Measurements from ENCODE around the gene FNBP1.
"Not testable (repeated sequence)": the region's sequence is repeated elsewhere in the genome, so short reads cannot be mapped to it uniquely, and the experiment has no call there.

Gene FNBP1

DNA sequence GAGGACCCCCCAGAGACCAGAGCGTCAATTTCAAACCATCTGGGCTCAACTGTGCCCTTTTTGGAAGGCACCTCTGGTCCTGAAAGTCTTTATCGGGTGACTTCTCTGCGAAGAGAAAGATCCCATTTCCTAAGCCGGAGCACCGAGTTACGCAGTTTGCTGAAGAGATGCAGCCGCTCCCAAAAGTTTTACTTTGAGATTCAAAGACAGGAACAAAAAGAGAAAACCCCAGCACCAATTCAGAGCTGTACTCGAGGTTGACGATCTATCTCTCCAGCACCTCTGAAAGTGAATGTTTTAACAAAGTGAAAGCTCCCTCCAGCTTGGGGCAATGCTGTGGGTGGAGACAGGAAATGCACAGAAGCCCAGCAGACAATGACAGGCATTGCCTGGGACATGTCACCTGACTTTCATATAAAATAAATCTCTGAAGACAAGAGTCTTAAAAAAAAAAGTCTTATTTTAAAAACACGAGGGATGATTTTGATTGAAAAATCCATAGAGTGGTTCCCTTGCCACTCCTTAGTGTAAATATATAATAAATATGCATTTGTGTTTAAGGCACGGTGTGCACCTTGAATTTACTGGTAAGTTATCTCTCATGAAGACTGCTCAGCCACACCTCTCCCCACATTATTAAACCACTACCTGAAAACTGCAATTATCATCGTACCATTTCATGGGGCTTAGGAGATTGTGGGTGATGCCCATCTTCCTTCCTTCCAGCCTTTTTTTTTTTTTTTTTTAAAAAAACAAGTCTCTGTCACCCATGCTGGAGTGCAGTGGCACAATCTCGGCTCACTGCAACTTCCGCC is 79.9 kb downstream of the FNBP1 start:
- H3K4me1 ChIP-seq (ENCODE audit: control insufficient read depth in 5 of 5, insufficient read depth in 5 of 5, low read length in 5 of 5), result peaks cover 6 to 39% (median 23%) of the 10 kb centered on the region in 5 donors
- peak overlapping the region; percentile 86 for H3K27ac ChIP-seq (ENCODE audit: low read depth, low read length)
- H3K9me3 ChIP-seq (ENCODE audit: control insufficient read depth in 5 of 5, low read length in 5 of 5), result no peaks in the 10 kb centered on the region
- H3K27me3 ChIP-seq (ENCODE audit: control insufficient read depth in 5 of 5, insufficient read depth in 4 of 5, low read length in 5 of 5), result no peaks in the 10 kb centered on the region
- H3K9ac ChIP-seq (ENCODE audit: low read length in 5 of 5), result peak overlapping the region; percentile 62 to 85 (median 75)
- peak overlapping the region; percentile 60 to 83 (median 74) for H3K4me3 ChIP-seq (ENCODE audit: low read depth in 1 of 5, low read length in 5 of 5)
- peaks cover 0 to 9% (median 0%) of the 10 kb centered on the region in 5 donors for H3K36me3 ChIP-seq (ENCODE audit: control insufficient read depth in 5 of 5, insufficient read depth in 5 of 5, low read length in 5 of 5)

DNA sequence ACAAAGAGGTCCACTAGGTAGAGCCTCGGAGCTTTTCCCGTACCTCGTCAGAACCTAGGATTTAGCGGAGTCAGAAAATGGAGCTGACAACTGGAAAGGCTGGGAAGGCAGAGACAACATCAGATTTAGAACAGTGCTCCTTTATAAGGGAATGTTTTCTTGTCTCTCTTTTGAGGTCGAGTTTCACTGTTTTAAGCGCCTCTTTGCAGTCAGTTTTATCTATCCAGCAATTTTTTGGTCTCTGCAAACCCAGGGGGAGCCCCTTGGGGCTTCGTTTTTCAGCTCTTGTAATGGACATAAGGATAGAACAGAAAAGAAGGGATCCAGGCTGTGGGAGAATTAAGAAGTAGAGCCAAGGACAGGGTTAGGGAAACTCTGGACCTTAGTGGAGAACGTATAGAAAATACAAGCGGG is 80.5 kb downstream of the FNBP1 start:
- Histone ChIP-seq H3K36me3 (ENCODE audit: control insufficient read depth in 5 of 5, insufficient read depth in 5 of 5, low read length in 5 of 5) (peaks cover 0 to 12% (median 2%) of the 10 kb centered on the region in 5 donors), H3K4me1 (ENCODE audit: control insufficient read depth in 5 of 5, insufficient read depth in 5 of 5, low read length in 5 of 5) (peaks cover 6 to 39% (median 23%) of the 10 kb centered on the region in 5 donors), H3K4me3 (ENCODE audit: low read depth in 1 of 5, low read length in 5 of 5) (peak overlapping the region; percentile 60 to 83 (median 74)), H3K9me3 (ENCODE audit: control insufficient read depth in 5 of 5, low read length in 5 of 5) (no peaks in the 10 kb centered on the region), H3K9ac (ENCODE audit: low read length in 5 of 5) (peak overlapping the region; percentile 62 to 85 (median 75)), H3K27me3 (ENCODE audit: control insufficient read depth in 5 of 5, insufficient read depth in 4 of 5, low read length in 5 of 5) (no peaks in the 10 kb centered on the region), H3K27ac (ENCODE audit: low read depth, low read length) (peak overlapping the region; percentile 86)

DNA sequence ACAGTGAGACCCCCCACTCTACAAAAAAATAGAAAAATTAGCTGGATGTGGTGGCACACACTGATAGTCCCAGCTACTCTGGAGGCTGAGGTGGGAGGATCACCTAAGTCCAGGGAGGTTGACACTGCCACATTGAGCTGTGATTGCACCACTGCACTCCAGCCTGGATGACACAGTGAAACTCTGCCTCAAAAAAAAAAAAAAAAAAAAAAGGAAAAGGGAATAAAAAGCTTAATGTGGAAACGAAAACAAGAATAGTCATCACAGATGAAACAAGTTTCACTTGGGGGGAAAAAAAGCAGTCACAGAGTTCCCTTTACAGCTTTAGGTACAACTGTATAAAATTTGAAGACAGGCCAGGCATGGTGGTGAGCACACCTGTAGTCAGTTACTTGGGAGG is 84.2 kb downstream of the FNBP1 start:
- H3K4me3 ChIP-seq (ENCODE audit: low read depth in 1 of 5, low read length in 5 of 5), result no peak overlapping the region
- no peak overlapping the region for H3K27ac ChIP-seq (ENCODE audit: low read depth, low read length)
- H3K4me1 ChIP-seq (ENCODE audit: control insufficient read depth in 5 of 5, insufficient read depth in 5 of 5, low read length in 5 of 5), result peaks cover 5 to 32% (median 21%) of the 10 kb centered on the region in 5 donors
- peaks cover 3 to 13% (median 8%) of the 10 kb centered on the region in 5 donors for H3K36me3 ChIP-seq (ENCODE audit: control insufficient read depth in 5 of 5, insufficient read depth in 5 of 5, low read length in 5 of 5)
- H3K27me3 ChIP-seq (ENCODE audit: control insufficient read depth in 5 of 5, insufficient read depth in 4 of 5, low read length in 5 of 5), result no peaks in the 10 kb centered on the region
- H3K9me3 ChIP-seq (ENCODE audit: control insufficient read depth in 5 of 5, low read length in 5 of 5), result no peaks in the 10 kb centered on the region
- no peak overlapping the region for H3K9ac ChIP-seq (ENCODE audit: low read length in 5 of 5)

DNA sequence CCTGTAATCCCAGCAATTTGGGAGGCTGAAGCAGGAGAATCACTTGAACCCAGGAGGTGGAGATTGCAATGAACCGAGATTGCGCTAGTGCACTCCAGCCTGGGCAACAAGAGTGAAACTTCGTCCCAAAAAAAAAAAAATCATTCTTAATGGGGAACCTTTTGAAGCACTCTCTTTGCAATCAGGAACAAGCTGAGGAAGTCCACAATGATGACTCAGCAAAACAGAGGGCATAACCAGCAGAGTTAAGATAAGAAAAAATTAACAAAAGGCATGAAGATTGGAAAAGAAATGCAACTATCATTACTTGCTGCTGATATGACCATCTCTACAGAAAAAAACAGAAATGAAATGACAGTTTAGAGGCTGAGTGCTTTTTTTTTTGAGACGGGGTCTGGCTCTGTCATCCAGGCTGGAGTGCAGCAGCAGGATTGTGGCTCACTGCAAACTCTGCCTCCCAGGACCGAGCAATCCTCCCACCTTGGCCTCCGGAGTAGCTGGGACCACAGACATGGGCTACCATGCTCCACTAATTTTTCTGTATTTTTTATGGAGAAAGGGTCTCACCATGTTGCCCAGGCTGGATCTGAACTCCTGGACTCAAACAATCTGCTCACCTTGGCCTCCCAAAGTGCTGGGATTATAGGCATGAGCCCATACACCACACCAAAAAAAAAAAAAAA is 88.0 kb downstream of the FNBP1 start:
- Histone ChIP-seq H3K27me3 (ENCODE audit: control insufficient read depth in 5 of 5, insufficient read depth in 4 of 5, low read length in 5 of 5) (no peaks in the 10 kb centered on the region), H3K4me3 (ENCODE audit: low read depth in 1 of 5, low read length in 5 of 5) (no peak overlapping the region), H3K4me1 (ENCODE audit: control insufficient read depth in 5 of 5, insufficient read depth in 5 of 5, low read length in 5 of 5) (peaks cover 0 to 7% (median 4%) of the 10 kb centered on the region in 5 donors), H3K36me3 (ENCODE audit: control insufficient read depth in 5 of 5, insufficient read depth in 5 of 5, low read length in 5 of 5) (peaks cover 3 to 23% (median 13%) of the 10 kb centered on the region in 5 donors), H3K27ac (ENCODE audit: low read depth, low read length) (no peak overlapping the region), H3K9ac (ENCODE audit: low read length in 5 of 5) (no peak overlapping the region), H3K9me3 (ENCODE audit: control insufficient read depth in 5 of 5, low read length in 5 of 5) (no peaks in the 10 kb centered on the region)

DNA sequence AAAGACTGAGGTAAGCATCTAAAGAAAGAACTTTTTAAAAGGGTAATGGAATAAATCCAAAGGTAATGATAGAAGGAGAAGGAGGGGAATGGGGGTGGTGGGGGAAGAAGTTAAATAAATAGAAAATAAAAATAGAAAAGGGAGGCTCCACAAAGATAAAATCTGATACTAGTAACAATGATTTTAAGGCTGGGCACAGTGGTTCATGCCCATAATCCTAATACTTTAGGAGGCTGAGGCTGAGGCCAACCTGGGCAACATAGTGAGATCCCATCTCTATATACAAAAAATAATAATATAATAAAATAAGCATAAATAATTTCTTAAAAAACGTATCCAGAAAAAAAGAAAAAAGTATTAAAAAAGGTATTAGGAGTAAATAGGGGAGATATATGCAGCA is 89.3 kb downstream of the FNBP1 start:
- Histone ChIP-seq H3K4me3 (ENCODE audit: low read depth in 1 of 5, low read length in 5 of 5) (no peak overlapping the region), H3K27ac (ENCODE audit: low read depth, low read length) (no peak overlapping the region), H3K4me1 (ENCODE audit: control insufficient read depth in 5 of 5, insufficient read depth in 5 of 5, low read length in 5 of 5) (peaks cover 0 to 7% (median 4%) of the 10 kb centered on the region in 5 donors), H3K36me3 (ENCODE audit: control insufficient read depth in 5 of 5, insufficient read depth in 5 of 5, low read length in 5 of 5) (peaks cover 3 to 28% (median 13%) of the 10 kb centered on the region in 5 donors), H3K27me3 (ENCODE audit: control insufficient read depth in 5 of 5, insufficient read depth in 4 of 5, low read length in 5 of 5) (no peaks in the 10 kb centered on the region), H3K9ac (ENCODE audit: low read length in 5 of 5) (no peak overlapping the region), H3K9me3 (ENCODE audit: control insufficient read depth in 5 of 5, low read length in 5 of 5) (no peaks in the 10 kb centered on the region)

DNA sequence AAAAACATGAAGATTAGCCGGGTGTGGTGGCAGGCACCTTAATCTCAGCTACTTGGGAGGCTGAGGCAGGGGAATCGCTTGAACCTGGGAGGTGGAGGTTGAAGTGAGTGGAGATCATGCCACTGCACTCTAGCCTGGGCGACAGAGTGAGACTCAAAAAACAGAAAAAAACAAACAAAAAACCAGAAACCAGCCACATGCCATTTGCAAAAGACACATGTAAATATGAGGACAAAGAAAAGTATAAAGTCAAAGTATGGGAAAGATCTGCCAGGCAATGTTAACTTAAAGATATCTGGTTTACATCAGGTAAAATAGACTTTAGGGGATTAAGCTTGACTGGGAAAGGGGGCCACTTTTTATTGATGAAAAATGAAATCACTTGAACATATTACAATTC is 90.7 kb downstream of the FNBP1 start:
- Histone ChIP-seq H3K4me1 (ENCODE audit: control insufficient read depth in 5 of 5, insufficient read depth in 5 of 5, low read length in 5 of 5) (peaks cover 0 to 7% (median 4%) of the 10 kb centered on the region in 5 donors), H3K4me3 (ENCODE audit: low read depth in 1 of 5, low read length in 5 of 5) (no peak overlapping the region), H3K27ac (ENCODE audit: low read depth, low read length) (no peak overlapping the region), H3K36me3 (ENCODE audit: control insufficient read depth in 5 of 5, insufficient read depth in 5 of 5, low read length in 5 of 5) (peaks cover 0 to 27% (median 12%) of the 10 kb centered on the region in 5 donors), H3K9ac (ENCODE audit: low read length in 5 of 5) (no peak overlapping the region), H3K9me3 (ENCODE audit: control insufficient read depth in 5 of 5, low read length in 5 of 5) (no peaks in the 10 kb centered on the region), H3K27me3 (ENCODE audit: control insufficient read depth in 5 of 5, insufficient read depth in 4 of 5, low read length in 5 of 5) (no peaks in the 10 kb centered on the region)

DNA sequence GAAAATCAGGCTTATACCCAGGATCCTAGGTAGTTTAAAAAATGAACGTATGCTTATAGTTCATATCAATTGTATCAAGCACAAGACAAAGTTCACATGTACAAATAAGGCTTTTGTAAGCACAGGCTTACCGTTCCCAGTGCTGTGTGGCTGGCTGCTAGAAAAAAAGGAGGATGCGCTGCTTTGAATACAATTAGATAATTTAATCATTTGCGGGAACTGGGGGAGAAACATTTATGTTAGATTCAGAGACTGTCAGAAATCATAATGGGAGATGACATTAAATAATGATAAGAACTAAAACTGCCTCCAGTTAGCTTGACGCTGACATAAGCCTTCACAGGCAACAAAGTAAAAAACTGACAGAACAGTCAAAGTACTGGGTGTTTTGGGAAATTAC is 93.2 kb downstream of the FNBP1 start:
- Histone ChIP-seq H3K4me3 (ENCODE audit: low read depth in 1 of 5, low read length in 5 of 5) (no peak overlapping the region), H3K36me3 (ENCODE audit: control insufficient read depth in 5 of 5, insufficient read depth in 5 of 5, low read length in 5 of 5) (peaks cover 0 to 18% (median 5%) of the 10 kb centered on the region in 5 donors), H3K9me3 (ENCODE audit: control insufficient read depth in 5 of 5, low read length in 5 of 5) (no peaks in the 10 kb centered on the region), H3K27ac (ENCODE audit: low read depth, low read length) (no peak overlapping the region), H3K9ac (ENCODE audit: low read length in 5 of 5) (no peak overlapping the region), H3K4me1 (ENCODE audit: control insufficient read depth in 5 of 5, insufficient read depth in 5 of 5, low read length in 5 of 5) (peaks cover 0 to 8% (median 2%) of the 10 kb centered on the region in 5 donors), H3K27me3 (ENCODE audit: control insufficient read depth in 5 of 5, insufficient read depth in 4 of 5, low read length in 5 of 5) (no peaks in the 10 kb centered on the region)

DNA sequence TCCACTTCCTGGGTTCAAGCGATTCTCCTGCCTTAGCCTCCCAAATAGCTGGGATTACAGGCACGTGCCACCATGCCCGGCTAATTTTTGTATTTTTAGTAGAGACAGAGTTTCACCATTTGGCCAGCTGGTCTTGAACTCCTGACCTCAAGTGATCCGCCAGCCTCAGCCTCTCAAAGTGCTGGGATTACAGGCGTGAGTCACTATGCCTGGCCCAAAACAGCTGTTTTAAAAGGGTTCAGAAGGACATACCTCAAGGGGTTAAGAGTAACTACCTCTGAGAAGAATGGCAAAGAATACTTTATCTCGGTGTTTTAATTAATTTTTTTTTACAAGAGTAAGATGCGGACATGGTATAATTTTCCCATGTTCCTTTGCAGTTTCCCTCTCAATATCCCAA is 94.4 kb downstream of the FNBP1 start:
- Histone ChIP-seq H3K4me1 (ENCODE audit: control insufficient read depth in 5 of 5, insufficient read depth in 5 of 5, low read length in 5 of 5) (peaks cover 0 to 11% (median 6%) of the 10 kb centered on the region in 5 donors), H3K36me3 (ENCODE audit: control insufficient read depth in 5 of 5, insufficient read depth in 5 of 5, low read length in 5 of 5) (peaks cover 0 to 18% (median 5%) of the 10 kb centered on the region in 5 donors)
- not testable (repeated sequence) for H3K27ac ChIP-seq (ENCODE audit: low read depth, low read length); H3K9me3 ChIP-seq (ENCODE audit: control insufficient read depth in 5 of 5, low read length in 5 of 5); H3K4me3 ChIP-seq (ENCODE audit: low read depth in 1 of 5, low read length in 5 of 5); H3K27me3 ChIP-seq (ENCODE audit: control insufficient read depth in 5 of 5, insufficient read depth in 4 of 5, low read length in 5 of 5); H3K9ac ChIP-seq (ENCODE audit: low read length in 5 of 5)

DNA sequence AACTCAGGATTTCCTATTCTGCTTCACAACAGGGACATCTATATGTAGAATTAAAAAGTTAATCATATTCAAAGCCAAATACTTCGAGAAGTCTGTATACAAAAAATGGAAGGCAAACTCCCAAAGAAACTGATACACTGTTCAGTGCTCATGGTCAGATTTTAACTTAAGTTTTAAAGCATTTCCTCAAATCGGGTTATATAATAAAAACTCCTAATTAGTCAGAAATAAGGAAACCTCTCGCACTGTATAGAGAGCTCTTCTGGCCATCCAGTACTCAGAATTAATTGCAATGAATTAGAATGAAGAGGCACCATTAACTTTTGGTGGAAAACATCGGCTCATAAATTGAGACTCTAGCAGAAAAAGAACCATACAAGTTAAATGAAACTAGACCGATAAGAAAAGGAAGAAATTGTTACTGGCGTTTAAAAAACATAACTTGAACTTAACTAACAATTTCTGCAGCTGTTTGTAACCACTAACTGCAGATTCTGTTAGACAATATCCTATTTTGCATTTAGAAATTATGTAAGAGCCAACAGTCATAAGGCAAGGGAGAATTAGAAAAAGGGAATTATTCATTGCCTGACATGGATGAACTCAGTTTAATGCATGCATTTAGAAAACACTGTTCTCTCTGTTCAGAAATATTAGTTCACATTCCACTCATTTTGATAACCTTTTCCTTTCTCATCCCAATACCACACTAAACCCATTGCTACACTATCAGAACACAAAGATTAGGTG is 96.6 kb downstream of the FNBP1 start:
- no peak overlapping the region for H3K27ac ChIP-seq (ENCODE audit: low read depth, low read length)
- peaks cover 0 to 8% (median 3%) of the 10 kb centered on the region in 5 donors for H3K36me3 ChIP-seq (ENCODE audit: control insufficient read depth in 5 of 5, insufficient read depth in 5 of 5, low read length in 5 of 5)
- no peak overlapping the region for H3K9ac ChIP-seq (ENCODE audit: low read length in 5 of 5)
- no peaks in the 10 kb centered on the region for H3K27me3 ChIP-seq (ENCODE audit: control insufficient read depth in 5 of 5, insufficient read depth in 4 of 5, low read length in 5 of 5)
- H3K9me3 ChIP-seq (ENCODE audit: control insufficient read depth in 5 of 5, low read length in 5 of 5), result peaks cover 0 to 6% (median 4%) of the 10 kb centered on the region in 5 donors
- peaks cover 0 to 11% (median 6%) of the 10 kb centered on the region in 5 donors for H3K4me1 ChIP-seq (ENCODE audit: control insufficient read depth in 5 of 5, insufficient read depth in 5 of 5, low read length in 5 of 5)
- no peak overlapping the region for H3K4me3 ChIP-seq (ENCODE audit: low read depth in 1 of 5, low read length in 5 of 5)

All from subcutaneous abdominal adipose tissue (tissue), 5 donors.